Activated CD4-positive, alpha-beta T cell treated with anti-CD3 and anti-CD28 coated beads for 48 hours (primary cell): ENCODE measurements around the gene ABCA1.
"Not testable (repeated sequence)": the region's sequence is repeated elsewhere in the genome, so short reads cannot be mapped to it uniquely, and the experiment has no call there.

ENCODE experiments used
- DNase-seq: peaks from one replicate; pipeline ENCODE4 v3.0.0-alpha.2; 2020

ABCA1 gene, protein sequence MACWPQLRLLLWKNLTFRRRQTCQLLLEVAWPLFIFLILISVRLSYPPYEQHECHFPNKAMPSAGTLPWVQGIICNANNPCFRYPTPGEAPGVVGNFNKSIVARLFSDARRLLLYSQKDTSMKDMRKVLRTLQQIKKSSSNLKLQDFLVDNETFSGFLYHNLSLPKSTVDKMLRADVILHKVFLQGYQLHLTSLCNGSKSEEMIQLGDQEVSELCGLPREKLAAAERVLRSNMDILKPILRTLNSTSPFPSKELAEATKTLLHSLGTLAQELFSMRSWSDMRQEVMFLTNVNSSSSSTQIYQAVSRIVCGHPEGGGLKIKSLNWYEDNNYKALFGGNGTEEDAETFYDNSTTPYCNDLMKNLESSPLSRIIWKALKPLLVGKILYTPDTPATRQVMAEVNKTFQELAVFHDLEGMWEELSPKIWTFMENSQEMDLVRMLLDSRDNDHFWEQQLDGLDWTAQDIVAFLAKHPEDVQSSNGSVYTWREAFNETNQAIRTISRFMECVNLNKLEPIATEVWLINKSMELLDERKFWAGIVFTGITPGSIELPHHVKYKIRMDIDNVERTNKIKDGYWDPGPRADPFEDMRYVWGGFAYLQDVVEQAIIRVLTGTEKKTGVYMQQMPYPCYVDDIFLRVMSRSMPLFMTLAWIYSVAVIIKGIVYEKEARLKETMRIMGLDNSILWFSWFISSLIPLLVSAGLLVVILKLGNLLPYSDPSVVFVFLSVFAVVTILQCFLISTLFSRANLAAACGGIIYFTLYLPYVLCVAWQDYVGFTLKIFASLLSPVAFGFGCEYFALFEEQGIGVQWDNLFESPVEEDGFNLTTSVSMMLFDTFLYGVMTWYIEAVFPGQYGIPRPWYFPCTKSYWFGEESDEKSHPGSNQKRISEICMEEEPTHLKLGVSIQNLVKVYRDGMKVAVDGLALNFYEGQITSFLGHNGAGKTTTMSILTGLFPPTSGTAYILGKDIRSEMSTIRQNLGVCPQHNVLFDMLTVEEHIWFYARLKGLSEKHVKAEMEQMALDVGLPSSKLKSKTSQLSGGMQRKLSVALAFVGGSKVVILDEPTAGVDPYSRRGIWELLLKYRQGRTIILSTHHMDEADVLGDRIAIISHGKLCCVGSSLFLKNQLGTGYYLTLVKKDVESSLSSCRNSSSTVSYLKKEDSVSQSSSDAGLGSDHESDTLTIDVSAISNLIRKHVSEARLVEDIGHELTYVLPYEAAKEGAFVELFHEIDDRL (N-terminal part only)

DNA sequence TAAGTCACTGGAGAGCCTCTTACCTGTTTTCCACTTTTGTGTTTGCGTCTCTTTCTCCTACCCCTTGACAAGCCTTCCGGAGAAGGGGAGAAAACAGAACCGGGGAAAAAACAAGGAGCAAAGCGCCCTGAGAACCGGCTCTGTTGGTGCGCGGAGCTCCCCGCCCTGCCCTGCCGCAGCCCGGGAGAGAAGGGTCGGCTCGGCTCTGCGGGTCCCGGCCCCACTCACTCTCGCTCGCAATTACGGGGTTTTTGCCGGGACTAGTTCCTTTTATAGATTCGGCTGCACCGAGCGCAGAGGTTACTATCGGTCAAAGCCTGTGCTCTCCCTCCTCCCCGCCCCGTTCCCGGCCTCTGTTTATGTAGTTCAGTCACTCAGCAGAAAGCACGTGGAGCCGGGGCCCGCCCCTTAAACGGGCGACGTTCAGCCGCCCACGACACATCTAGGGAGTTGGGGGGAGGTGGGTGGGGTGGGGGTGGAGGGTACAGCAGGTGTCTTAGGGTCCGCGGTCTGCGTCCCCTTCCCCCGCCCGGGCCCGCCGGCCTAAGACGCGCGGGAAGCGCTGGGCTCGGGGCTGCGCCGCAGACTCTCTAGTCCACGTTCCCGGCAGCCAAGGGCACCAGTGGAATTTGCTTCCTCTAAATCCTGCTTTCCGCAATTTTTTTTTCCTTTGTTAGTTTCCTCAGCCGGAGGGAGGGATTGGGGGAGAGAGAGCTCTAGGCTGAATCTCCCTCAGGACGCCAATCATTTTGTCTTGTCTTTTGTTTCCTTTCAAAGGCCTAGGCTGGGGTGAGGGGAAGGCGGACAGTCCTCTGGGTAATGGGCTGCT, at the start of gene ABCA1:
Gene ABCA1 (minus strand): TSS at position 244 of the 829 bp plus-strand sequence. CDS start 24,476 bp downstream, outside the sequence.
- peak; percentile 88 for DNase-seq

DNA sequence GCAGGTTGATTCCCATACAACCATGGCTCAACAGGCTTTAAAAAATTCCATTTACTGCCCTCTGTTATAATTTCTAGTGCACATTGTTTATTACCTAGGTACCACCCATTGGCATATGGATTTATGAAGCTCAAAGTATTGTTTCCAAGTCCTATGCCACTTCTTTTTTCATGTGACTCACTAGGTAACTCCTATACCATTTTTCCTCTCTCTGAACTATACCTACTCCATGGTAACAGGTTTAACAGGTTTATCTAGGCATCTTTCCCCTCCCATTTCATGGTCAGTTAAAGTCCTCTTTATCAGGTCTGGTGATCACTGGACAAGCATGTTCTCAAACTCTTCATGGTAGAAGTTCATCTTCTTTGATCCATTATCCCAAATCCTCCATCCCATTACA, 49.6 kb upstream of the ABCA1 start:
- no peak for DNase-seq

DNA sequence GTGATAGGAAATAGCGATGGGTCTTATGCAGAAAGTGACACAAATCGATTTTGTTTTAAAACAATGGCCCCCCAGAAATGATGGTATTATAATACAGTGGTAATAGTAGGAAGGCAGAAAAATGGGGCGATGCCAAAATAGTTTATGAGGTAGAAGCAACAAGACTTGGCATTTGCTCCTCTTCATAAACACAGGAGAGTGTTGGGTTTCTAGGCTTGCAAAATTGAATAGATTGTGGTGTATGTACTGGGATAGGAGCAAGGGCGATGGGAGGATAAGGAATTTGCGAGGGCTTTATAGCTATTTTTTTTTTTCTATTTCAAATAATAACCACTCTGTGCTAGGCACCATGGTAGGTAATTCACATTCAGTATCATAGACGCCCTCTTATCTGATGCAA, 49.2 kb upstream of the ABCA1 start:
- no peak for DNase-seq

DNA sequence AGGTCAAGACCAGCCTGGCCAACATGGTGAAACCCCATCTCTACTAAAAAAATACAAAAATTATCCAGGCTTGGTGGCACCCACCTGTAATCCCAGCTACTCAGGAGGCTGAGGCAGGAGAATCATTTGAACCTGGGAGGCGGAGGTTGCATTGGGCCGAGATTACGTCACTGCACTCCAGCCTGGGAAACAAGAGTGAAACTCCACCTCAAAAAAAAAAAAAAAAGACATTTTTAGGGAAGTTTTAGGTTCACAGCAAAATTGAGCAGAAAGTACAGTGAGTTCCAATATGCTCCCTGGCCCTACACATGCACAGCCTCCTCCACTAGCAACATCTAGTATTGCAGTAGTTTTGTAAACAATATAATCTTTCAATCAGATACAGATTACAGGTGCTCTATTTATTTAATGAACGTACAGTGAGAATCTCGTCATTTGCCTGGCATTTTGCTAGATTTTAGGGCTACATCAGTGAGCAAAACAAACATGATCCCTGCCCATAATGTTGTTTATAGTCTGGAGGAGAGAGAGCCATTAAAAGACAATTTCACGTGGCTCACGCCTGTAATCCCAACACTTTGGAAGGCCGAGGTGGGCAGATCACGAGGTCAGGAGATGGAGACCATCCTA, 48.1 kb upstream of the ABCA1 start:
- DNase-seq, result not testable (repeated sequence)

DNA sequence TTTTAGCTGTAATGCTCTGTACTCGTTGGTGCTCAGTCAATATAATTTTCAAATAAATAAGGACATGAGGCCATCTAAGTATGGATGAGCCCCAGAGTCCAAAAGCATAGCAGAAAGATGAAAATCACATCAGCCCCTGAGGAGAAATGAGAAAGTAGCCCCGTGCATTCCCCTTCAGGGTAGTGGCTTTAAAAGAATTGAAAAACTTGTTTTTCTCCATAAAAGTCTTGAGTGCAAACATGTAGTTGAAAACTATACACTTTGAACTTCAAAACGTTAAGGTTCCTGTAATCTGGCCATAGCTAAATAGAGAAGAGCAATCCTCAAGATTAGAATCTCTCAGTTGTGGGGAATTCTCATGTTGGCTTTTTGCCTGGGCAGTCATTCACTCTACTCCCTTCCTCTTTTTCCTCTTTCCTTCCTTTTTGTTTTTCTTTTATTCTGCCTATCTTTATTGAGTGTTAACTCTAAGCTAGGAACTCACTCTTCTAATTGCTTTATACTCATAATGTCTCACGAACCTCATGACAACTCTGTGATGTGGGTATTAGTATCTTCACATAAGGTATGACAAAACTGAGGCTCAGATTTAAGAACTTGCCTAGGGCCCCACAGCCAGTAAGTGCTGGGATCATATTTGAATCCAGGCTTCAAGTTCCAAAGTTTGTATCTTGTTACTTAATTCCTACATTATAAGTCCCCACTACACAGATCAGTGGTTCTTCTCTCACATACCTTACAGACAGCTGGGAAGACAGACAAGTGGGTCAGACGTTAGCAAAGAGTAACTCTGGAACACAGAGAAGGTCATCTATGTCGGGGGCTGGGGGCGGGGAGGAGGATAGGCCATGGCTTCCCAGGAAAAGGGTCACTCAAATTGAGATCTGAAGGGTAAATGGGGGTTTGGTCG, 46.4 kb upstream of the ABCA1 start:
- DNase-seq, result no peak

DNA sequence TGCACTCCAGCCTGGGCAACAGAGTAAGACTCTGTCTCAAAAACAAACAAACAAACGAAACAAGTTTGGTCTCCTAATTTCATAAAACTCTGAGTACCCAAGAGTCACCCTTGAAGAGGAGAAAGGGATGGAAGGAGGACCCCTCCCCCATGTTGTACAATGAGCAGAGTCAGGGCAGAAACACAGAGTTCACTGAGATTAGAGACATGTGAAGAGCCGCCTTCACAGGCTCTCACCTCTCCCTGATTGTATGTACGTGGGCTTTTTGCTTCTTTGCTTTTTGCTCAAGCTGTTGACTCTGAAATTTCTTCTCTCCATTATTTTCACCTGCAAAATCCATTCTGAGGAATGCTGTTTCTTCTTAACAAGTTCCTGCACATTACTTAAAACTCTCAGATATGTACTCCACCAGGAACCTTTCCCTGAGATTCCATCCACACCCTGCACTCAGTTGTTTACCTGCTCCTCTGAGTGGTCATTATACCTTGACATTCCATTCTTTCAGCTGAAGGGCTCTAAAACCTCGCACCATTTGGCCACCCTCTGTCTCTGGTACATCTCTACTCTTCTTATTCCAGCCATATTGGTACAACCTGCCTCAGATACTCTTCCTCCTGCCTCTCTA, 44.4 kb upstream of the ABCA1 start:
- DNase-seq, result no peak

DNA sequence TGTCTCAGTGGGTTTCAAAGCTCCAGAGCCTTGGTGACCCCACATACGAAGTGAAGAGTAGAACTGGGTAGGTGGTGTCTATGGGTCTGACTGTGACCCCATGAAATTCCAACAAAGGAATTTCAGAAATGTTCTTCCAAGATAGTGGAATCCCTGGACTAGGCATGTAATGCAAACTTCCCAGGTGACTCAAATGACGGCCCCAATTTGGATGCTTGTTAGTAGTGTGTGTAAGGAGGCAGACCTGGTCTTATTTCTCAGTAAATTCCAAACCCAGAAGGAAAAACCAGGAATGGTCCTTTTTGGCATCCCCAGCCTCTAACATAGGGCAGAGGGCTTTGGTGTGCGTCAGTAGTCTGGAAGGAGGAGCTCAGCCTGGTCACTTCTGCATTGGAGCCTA, 43.6 kb upstream of the ABCA1 start:
- no peak for DNase-seq

DNA sequence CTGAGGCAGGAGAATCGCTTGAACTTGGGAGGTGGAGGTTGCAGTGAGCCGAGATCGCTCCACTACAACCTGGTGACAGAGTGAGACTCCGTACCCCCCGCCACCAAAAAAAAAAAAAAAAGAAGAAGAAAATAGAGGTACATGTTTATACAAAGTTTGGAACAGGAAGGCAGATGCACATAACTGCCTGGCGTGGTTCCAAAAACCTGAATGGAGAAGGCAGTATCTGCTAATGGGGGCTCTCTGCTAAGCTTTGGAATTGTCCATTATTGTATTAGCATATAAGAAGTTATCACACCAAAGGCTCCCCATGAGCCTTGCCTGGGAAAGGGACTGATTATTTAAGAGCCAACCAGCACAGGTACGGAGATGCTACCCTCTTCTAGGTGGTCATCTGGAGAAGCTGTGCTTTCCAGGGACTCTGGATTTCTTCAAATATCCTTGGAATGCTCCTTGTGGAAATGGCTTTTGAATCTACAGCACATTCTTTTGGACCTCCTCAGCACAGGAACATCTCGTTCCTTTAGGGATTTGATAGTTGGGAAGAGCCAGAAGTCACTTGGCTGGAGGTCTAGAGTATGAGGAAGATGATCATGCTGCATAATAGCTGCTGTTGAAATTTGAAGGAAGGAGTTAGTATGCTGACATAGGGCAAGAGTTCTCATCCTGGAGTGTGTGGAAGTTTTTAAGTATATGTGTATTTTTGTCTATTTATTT, 42.5 kb upstream of the ABCA1 start:
- no peak for DNase-seq

DNA sequence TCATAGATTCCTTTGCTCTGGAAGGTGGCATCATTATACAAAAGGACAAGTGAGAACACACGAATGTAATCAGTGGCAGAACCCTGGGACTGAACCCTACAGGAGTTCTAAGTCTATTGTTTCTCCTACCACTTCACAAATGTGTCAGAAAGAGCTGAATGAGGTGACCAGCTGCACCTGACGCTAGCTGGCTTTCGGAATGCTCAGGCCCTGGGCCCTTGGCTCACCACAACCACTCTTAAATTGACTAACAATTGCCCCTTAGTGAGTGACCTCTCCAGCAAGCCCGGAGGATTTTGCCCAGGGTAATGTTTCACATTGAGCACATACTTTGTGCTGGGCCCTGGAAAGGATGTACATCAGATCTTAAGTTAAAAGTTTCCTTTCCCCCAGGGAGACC, 41.2 kb upstream of the ABCA1 start:
- DNase-seq, result no peak

DNA sequence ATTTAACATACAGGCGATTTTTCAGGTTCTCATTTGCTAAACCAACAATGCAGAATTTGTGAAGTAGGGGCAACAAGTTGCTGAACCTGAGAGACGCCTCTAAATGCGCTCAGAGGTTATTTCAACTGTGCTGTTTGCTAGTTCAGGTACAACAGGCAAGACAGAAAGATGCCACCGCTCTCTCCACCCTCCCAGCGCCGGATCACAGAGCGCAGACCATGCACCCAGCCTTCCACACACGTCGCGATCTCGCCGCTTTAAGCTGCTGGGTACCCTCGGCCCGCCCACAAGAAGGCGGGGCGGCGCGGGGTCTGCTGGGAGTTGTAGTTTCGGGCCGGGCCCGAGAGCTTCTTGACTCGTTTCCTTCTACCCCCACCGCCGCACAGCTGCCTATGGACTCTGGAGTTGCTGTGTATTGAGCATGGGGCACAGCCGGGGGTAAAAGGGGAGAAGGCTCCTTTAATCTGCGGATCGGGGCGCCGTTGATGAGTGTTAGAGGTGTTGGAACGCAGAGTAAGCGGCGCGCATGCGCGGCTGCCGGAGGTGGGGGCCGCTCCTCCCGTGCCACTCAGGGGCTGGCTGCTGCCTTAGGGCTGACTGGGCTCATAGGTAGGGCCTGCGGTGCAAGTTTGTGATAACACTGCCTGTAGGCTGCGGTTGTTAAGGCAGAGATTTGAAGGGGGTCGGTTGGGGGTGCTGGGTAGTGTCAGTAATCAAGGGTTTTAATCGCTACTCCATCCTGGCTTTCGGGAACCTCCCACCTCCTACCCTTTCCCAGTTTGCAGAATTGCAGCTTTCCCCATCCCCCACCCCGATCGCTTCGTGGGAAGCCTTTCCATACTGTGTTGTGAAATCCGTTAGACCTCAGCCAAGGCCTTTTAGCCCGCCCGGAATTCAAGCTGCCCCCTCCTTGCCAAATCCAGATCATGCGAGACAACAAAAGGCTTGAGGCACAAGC, 40.3 kb upstream of the ABCA1 start:
- peak; percentile 93 for DNase-seq

DNA sequence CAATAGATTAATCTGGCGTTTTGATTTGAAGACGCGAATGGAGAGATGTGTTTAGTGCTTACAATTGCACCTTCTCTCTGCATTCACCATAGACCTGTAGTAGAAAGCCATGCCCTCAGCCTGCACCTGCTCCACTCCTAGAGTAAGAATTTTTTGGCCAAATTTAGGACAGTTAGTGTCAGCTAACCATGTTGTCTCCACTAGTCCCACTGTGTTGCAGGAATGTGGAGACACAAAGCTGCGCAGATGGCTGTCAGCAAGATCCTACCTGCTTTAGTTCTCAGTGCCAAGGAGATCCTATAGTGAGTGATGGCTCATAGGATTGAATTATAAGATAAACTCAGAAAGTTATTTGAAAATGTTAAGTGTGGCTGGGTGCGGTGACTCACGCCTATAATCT, 35.1 kb upstream of the ABCA1 start:
- no peak for DNase-seq

DNA sequence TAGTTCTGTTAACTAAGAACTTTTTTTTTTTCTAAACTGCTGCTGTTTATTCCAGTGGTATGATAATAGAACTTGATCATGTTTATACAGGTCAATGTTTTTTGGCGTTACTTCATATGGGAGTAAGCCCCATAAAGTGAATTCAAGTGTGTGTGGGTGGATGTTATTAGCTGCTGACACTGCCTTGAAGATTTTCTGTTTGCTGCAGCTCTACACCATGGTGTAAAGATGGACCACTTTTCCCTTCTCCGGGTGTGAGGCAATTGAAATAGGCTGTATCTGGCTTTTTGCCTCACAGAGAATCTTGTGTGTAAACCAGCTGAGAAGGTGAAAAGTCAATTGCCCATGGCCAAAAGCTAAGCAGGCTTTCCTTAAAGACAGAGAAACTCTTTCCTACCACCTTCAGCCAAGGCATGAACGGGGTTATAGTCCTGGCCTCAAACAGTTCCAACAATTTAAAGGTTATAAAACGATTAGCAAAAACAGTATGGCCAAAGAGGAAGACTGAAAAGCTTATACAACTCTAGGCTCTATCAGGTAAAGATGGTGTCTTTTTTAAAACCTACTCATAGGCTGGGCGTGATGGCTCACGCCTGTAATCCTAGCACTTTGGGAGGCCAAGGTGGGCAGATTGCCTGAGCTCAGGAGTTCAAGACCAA, 33.9 kb upstream of the ABCA1 start:
- DNase-seq, result no peak

DNA sequence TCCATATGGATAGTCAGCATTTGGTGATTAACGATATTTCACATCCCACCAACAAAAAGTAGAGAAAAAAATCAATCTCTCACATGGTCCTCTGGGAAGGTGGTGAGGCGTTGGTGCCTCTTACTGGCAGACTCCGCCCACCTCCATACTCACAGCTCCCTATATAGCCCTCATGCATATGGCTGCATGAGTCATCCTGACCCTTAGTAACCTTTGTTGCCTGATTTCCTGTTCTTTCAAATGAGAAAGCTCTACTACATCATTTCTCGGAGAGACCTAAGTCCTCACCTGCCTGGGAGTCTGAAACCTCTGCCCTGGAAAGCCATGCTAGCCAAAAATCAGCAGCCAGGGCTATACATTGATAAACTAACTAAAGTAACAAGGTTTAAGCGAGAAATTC, 33.3 kb upstream of the ABCA1 start:
- DNase-seq, result peak; percentile 79

DNA sequence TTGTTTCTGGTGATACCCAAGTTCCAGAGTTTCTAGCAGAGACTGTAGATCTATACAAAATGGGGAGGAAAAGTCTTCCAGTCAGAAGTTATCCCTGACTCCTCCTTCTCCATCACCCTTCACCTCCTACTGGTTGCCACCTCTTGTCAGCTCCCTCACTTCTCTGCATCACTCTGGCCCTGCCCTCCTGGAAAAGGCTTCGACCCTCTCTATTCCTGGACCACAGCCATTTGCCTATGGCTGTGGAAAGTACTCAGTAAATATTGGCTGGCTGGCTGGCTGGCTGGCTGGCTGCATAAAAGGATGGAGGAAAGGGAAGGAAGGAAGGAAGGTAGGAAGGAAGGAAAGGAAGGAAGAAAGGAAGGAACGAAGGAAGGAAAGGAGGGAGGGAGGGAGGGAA, 32.7 kb upstream of the ABCA1 start:
- DNase-seq, result no peak

DNA sequence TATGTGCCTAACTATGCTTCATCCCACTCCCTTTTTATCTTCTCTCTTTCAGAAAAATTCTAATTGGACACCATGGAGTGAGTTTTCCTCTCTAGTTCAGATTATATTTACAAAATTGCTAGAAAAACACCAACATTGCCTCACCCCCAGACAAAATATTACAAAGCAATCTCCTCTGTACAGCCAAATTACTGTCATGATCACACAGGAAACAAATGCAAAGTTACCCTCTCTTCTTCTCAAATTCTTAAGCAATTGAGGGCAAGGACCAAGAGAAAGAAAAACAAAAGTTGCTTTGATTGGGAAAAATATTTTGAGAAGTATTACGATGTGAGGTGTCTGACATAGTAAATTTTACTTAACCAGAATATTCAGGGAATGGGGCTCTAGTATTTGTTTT, 30.8 kb upstream of the ABCA1 start:
- DNase-seq, result no peak

DNA sequence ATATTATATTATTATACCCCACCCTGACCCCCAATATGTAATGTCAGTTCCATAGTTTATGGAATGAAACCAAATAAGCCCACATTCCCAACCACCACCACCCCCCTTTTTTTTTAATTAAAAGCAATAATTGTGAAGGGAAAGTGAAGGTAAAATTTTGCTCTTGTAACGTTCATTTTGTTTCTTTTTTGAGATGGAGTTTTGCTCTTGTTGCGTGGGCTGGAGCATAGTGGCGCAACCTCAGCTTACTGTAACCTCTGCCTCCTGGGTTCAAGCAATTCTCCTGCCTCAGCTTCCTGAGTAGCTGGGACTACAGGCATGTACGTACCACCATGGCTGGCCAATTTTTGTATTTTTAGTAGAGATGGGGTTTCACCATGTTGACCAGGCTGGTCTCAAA, 30.1 kb upstream of the ABCA1 start:
- not testable (repeated sequence) for DNase-seq

DNA sequence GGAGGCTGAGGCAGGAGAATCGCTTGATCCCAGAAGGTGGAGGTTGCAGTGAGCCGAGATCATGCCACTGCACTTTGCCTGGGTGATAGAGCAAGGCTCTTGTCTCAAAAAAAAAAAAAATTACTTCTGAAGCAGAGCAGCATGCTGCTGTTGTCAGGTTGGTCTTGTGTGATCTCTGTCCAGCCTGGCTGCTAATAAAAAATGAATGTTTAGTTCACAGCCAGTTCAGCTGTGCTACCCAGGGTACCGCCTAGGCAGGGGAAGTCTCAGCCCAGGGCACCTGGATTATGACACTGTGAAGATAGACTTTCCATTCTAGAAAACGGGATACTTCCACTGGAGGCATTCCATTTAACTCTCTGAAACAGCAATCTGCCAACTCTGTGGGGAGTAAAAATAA, 23.5 kb upstream of the ABCA1 start:
- DNase-seq, result no peak

DNA sequence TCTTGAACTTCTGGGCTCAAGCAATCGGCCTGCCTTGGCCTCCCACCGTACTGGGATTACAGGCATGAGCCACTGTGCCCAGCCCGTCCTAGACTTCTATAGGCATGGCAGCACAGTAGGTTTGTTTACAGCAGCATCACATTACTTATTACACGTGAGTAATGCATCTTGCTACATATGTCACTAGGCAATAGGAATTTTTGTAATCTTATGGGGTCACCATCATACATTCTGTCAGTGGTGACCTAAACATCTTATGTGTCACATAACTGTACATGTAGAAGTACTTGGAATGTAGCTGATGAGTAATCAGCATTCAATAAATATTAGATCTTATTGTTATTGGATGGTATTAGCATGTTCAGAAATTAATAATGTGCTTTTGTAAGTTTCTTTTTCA, 22.9 kb upstream of the ABCA1 start:
- no peak for DNase-seq
